Measurements from ENCODE around the gene SCCPDH.
A peak's percentile ranks its signal among the peaks of the same experiment; 100 is the strongest.
"Not testable (repeated sequence)": the region's sequence is repeated elsewhere in the genome, so short reads cannot be mapped to it uniquely, and the experiment has no call there.

The SCCPDH gene

GRCh38 chr1:246724016-246724730 is at the start of gene SCCPDH:
TSS of gene SCCPDH (plus strand) at chr1:246724409. CDS start at chr1:246724423, 14 bp downstream.
- DNase-seq (ENCODE audit: low read depth in 2 of 2): peak; percentile 74 to 77

GRCh38 chr1:246677842-246678241 is 46.4 kb upstream of the SCCPDH start:
- no peak for DNase-seq (ENCODE audit: low read depth in 2 of 2)

GRCh38 chr1:246678816-246679793 is 45.1 kb upstream of the SCCPDH start:
- DNase-seq (ENCODE audit: low read depth in 2 of 2): no peak

GRCh38 chr1:246679794-246680177 is 44.4 kb upstream of the SCCPDH start:
- DNase-seq (ENCODE audit: low read depth in 2 of 2): no peak

- DNase-seq (ENCODE audit: low read depth in 2 of 2): no peak
Measured at GRCh38 chr1:246680190-246680589, 44.0 kb upstream of the SCCPDH start.

- no peak for DNase-seq (ENCODE audit: low read depth in 2 of 2)
Measured at GRCh38 chr1:246680696-246681130, 43.5 kb upstream of the SCCPDH start.

- no peak for DNase-seq (ENCODE audit: low read depth in 2 of 2)
Measured at GRCh38 chr1:246681900-246682895, 42.0 kb upstream of the SCCPDH start.

- DNase-seq (ENCODE audit: low read depth in 2 of 2): no peak
Measured at GRCh38 chr1:246683521-246683920, 40.7 kb upstream of the SCCPDH start.

- DNase-seq (ENCODE audit: low read depth in 2 of 2): no peak
Measured at GRCh38 chr1:246687002-246687401, 37.2 kb upstream of the SCCPDH start.

GRCh38 chr1:246689409-246690008 is 34.7 kb upstream of the SCCPDH start:
- DNase-seq (ENCODE audit: low read depth in 2 of 2): peak in 1 of 2 donors; percentile 27

GRCh38 chr1:246690100-246690499 is 34.1 kb upstream of the SCCPDH start:
- no peak for DNase-seq (ENCODE audit: low read depth in 2 of 2)

- no peak for DNase-seq (ENCODE audit: low read depth in 2 of 2)
Measured at GRCh38 chr1:246691622-246692495, 32.4 kb upstream of the SCCPDH start.

GRCh38 chr1:246694213-246694895 is 29.9 kb upstream of the SCCPDH start:
- DNase-seq (ENCODE audit: low read depth in 2 of 2): not testable (repeated sequence)

- no peak for DNase-seq (ENCODE audit: low read depth in 2 of 2)
Measured at GRCh38 chr1:246695136-246695535, 29.1 kb upstream of the SCCPDH start.

- DNase-seq (ENCODE audit: low read depth in 2 of 2): no peak
Measured at GRCh38 chr1:246695666-246696065, 28.5 kb upstream of the SCCPDH start.

GRCh38 chr1:246698466-246699094 is 25.6 kb upstream of the SCCPDH start:
- no peak for DNase-seq (ENCODE audit: low read depth in 2 of 2)

GRCh38 chr1:246699095-246699735 is 25.0 kb upstream of the SCCPDH start:
- peak; percentile 68 to 69 for DNase-seq (ENCODE audit: low read depth in 2 of 2)

- no peak for DNase-seq (ENCODE audit: low read depth in 2 of 2)
Measured at GRCh38 chr1:246703581-246703980, 20.6 kb upstream of the SCCPDH start.
